SK-N-MC (cell line): ENCODE data around the gene BLOC1S5.

Experiments used
- EZH2 ChIP-seq: fragments of 200-600 bp; sonication (generic); IDR thresholded peaks from one replicate; pipeline ENCODE4 v1.6.1; 2017; ENCODE audit warnings: antibody characterized with exemption
- FOXP2 ChIP-seq: optimal IDR thresholded peaks from 2 replicates; pipeline ENCODE3; 2011; ENCODE audit warnings: mild to moderate bottlenecking, moderate library complexity; ENCODE audit not compliant: insufficient read depth; ENCODE audit errors: extremely low read length, control extremely low read depth
- POLR2AphosphoS5 ChIP-seq: IDR thresholded peaks from 2 replicates; pipeline ENCODE4 v1.6.1; 2012; ENCODE audit warnings: mild to moderate bottlenecking, low read depth, low read length, borderline replicate concordance

DNA sequence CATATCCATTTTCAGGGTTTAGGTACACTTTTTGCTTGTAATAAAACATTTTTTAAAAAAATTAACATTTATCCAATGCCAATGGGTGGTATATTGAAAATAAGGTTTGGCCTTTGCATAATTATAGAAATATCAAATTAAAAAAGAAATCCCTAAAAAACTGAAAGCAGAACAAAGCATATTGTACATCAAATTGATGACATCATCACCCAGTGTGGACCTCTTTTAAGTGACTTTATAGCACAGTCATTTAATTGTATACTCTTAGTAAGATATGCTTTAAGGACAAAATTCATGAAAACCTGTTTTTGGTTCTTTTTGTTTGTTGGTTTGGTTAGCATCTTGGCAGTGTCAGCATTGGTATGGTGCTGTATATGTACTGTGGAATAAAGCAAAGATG is 39.5 kb upstream of the BLOC1S5 start:
- TF ChIP-seq POLR2AphosphoS5 = no peak
- TF ChIP-seq EZH2 = no peak
- TF ChIP-seq FOXP2 = no peak
